ENCODE data around the gene ANKRD33B. TPM values are rescaled to one million over a fixed set of nuclear protein-coding genes. Genes with fewer than 3 reads are reported as not detected.

ANKRD33B gene
- total and polyA plus RNA-seq, 2 of the 8 experiments (the other 6 are each of a cell fraction or from before 2014, with no cell fraction given), result 6.9 to 20.6 TPM

- ChIA-PET CTCF (ENCODE audit: partially characterized antibody) (interaction anchor here (0.7 to 4.3 kb wide), 5 partner anchors 11 to 283 kb away, joined by 3 to 22 read pairs (median 3); no protein-coding TSS in a partner anchor), POLR2A (ENCODE audit: partially characterized antibody) (interaction anchor here (2.4 kb wide), 1 partner anchor 56 kb away, joined by 7 read pairs; the partner anchor contains the start of gene DAP)
- H4K91ac ChIP-seq (replicated peaks; ENCODE audit: insufficient read length, low read length), result no peak overlapping the region
- no peak overlapping the region for H3K4me3 ChIP-seq (ENCODE audit: extremely low read depth in 1 of 4, insufficient read depth in 2 of 4, low read depth in 3 of 4, low read length in 4 of 4)
- no peak overlapping the region for H3K56ac ChIP-seq (replicated peaks; ENCODE audit: insufficient read length, low read depth, low read length)
- no peak overlapping the region for H3K27ac ChIP-seq (ENCODE audit: low read depth, low read length)
- H3K23me2 ChIP-seq (ENCODE audit: low read depth, low read length), result peaks cover 3% of the 10 kb centered on the region; the same call in 1 of the 2 replicates
- H3K79me1 ChIP-seq (ENCODE audit: low read depth, low read length), result peaks cover 4% of the 10 kb centered on the region; the same call in 1 of the 2 replicates
- DNase-seq (ENCODE audit: low read depth in 1 of 2, low spot score in 2 of 2), result no peak
- WGBS, 2 experiments (ENCODE audit: extremely low coverage in 1 of 2, insufficient coverage in 1 of 2, insufficient read length in 1 of 2, insufficient replicate concordance in 2 of 2, low coverage in 1 of 2, low lambda C conversion rate in 2 of 2, missing lambda C conversion rate in 1 of 2), result 91% methylated on average over 10 of the region's 10 CpGs; no CpG with 5 or more reads in 1 of the 2 experiments
- H3K14ac ChIP-seq (ENCODE audit: insufficient read length), result no peak overlapping the region
- H3K4me2 ChIP-seq (ENCODE audit: insufficient read depth in 1 of 2, low read depth in 2 of 2, low read length in 2 of 2), result no peak overlapping the region
- no peak overlapping the region for H3K23ac ChIP-seq (ENCODE audit: insufficient read length)
- FAIRE-seq, result no peak
- H4K20me1 ChIP-seq (replicated peaks in 1 of 2; ENCODE audit: control insufficient read depth in 1 of 2, insufficient read depth in 2 of 2, low read length in 2 of 2), result peaks cover 1 to 9% of the 10 kb centered on the region in 2 experiments
- no peaks in the 10 kb centered on the region for H3K36me3 ChIP-seq (ENCODE audit: control insufficient read depth in 2 of 4, insufficient read depth in 4 of 4, low read length in 3 of 4)
- H2BK5ac ChIP-seq (ENCODE audit: low read depth, low read length), result no peak overlapping the region
- H3K79me2 ChIP-seq (ENCODE audit: control insufficient read depth in 1 of 2, insufficient read depth in 2 of 2, low read length in 2 of 2), result no peaks in the 10 kb centered on the region
- no peak overlapping the region for H3K4ac ChIP-seq (replicated peaks; ENCODE audit: insufficient read length, low read depth, low read length)
- peak overlapping the region in 1 of 4 experiments; percentile 37; a peak in 1 of 7 replicates for H3K9ac ChIP-seq (replicated peaks in 1 of 4; ENCODE audit: extremely low read depth in 1 of 4, low read depth in 3 of 4, low read length in 3 of 4)
- H4K5ac ChIP-seq (ENCODE audit: insufficient read length, low read depth, low read length), result no peak overlapping the region
- H4K8ac ChIP-seq (ENCODE audit: extremely low read depth, insufficient read depth, low read length), result no peak overlapping the region
- no peak overlapping the region for H2BK12ac ChIP-seq (ENCODE audit: low read depth, low read length)
- H2BK20ac ChIP-seq (ENCODE audit: low read length), result no peak overlapping the region
- peaks cover 3 to 21% (median 13%) of the 10 kb centered on the region in 4 experiments for H3K4me1 ChIP-seq (replicated peaks in 1 of 4; ENCODE audit: control insufficient read depth in 3 of 4, insufficient read depth in 4 of 4, low read length in 3 of 4)
- H2BK120ac ChIP-seq (replicated peaks; ENCODE audit: low read depth, low read length), result no peak overlapping the region
- H2AFZ ChIP-seq (ENCODE audit: low read length), result no peak overlapping the region
- H3K18ac ChIP-seq (ENCODE audit: extremely low read depth, low read length), result no peak overlapping the region
- no peaks in the 10 kb centered on the region for H3K27me3 ChIP-seq (replicated peaks in 1 of 4; ENCODE audit: control insufficient read depth in 3 of 4, extremely low read depth in 1 of 4, insufficient read depth in 3 of 4, low read length in 3 of 4)
- no peaks in the 10 kb centered on the region for H3K9me3 ChIP-seq (ENCODE audit: insufficient read depth in 2 of 2, low read depth in 1 of 2, low read length in 1 of 2)
- no peak overlapping the region for H2AK5ac ChIP-seq (ENCODE audit: low read depth, low read length)
- no peak overlapping the region for H2BK15ac ChIP-seq (ENCODE audit: low read length)
- no peak for TF ChIP-seq YY1 (IDR thresholded peaks at IDR 0.05; ENCODE audit: low read depth, low read length)
- TF ChIP-seq TAF7 (optimal IDR thresholded peaks at IDR 0.05; ENCODE audit: borderline replicate concordance, low read depth, low read length), result no peak
- no peak for TF ChIP-seq CREB1 (IDR thresholded peaks at IDR 0.05)
- no peak for TF ChIP-seq FOSL1 (IDR thresholded peaks at IDR 0.05; ENCODE audit: insufficient read depth, low read depth, low read length)
- no peak for TF ChIP-seq JUN (IDR thresholded peaks at IDR 0.05; ENCODE audit: low read depth, low read length)
- no peak for TF ChIP-seq SIN3A (conservative IDR thresholded peaks at IDR 0.05 in 1 of 2, IDR thresholded peaks at IDR 0.05 in 1 of 2; ENCODE audit: low read depth in 1 of 2, low read length in 2 of 2)
- no peak for TF ChIP-seq SRF (IDR thresholded peaks at IDR 0.05; ENCODE audit: low read depth, low read length)
- no peak for TF ChIP-seq SP2 (IDR thresholded peaks at IDR 0.05; ENCODE audit: low read length)
- no peak for TF ChIP-seq EGR1 (IDR thresholded peaks at IDR 0.05; ENCODE audit: borderline replicate concordance, low read depth, low read length)
- no peak for TF ChIP-seq TBP (IDR thresholded peaks at IDR 0.05; ENCODE audit: low read depth, low read length)
- no peak for TF ChIP-seq TCF12 (IDR thresholded peaks at IDR 0.05; ENCODE audit: low read depth, low read length)
- no peak for TF ChIP-seq E2F6 (IDR thresholded peaks at IDR 0.05)
- TF ChIP-seq MAFK (IDR thresholded peaks at IDR 0.05; ENCODE audit: low read depth, low read length), result no peak
Observed at GRCh38 chr5:10704949-10705621, 141.2 kb downstream of the ANKRD33B start.
